GM20000 (cell line): ENCODE results near the gene CHP1.
A peak's percentile ranks its signal among the peaks of the same experiment; 100 is the strongest.

Experiments
- DNase-seq: peaks from one replicate; pipeline ENCODE4 v3.0.0; 2012; ENCODE audit warnings: low spot score
- TF ChIP-seq, protein P1 (sequence below): IDR thresholded peaks from 2 replicates; pipeline ENCODE4 v1.5.1; 2012; ENCODE audit warnings: mild to moderate bottlenecking, control low read depth; ENCODE audit errors: extremely low read depth, missing control alignments

Gene CHP1

DNA sequence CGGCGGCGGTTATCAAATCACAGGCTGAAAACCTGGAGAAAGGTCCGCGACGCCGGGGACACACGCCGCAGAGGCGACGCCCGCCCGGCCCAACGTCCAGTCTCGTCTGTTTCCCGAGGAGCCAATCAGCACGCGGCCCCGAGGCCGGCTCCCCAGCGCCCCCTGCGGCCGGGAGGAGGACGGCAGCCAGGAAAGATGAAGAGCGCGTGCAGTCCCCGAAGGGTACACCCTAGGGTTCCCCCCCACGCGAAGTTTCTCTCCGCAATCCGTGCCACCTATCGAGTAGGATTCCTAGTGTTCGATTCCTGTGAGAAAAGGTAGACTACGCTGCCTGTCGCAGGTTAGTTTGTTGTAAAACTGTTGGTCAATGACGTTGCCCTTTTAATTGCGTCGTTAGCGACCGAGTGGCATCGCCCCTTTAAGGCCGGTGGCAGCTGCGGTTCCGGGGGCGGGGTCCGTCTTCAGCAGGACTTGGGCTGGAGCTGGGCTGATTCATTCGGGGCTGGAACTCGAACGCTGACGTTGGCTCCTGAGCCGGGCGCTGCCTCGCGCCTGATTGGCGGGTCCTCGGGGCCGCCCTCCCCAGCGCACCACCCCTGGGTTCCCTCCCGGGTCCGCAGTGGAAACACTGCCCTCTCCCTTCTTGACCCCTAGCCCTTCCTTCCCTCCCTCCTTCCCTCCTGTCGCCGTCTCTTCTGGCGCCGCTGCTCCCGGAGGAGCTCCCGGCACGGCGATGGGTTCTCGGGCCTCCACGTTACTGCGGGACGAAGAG, at the start of gene CHP1, which contains the start of gene EXD1:
Gene CHP1, plus strand, starts transcription at position 619 of the 772 bp plus-strand sequence. Its CDS starts 115 bp downstream, at position 734.
Gene EXD1, minus strand, starts transcription at position 108 of the 772 bp plus-strand sequence. CDS start 4,182 bp downstream, outside the sequence.
- peak; percentile 95 for DNase-seq
- TF ChIP-seq, protein P1, sequence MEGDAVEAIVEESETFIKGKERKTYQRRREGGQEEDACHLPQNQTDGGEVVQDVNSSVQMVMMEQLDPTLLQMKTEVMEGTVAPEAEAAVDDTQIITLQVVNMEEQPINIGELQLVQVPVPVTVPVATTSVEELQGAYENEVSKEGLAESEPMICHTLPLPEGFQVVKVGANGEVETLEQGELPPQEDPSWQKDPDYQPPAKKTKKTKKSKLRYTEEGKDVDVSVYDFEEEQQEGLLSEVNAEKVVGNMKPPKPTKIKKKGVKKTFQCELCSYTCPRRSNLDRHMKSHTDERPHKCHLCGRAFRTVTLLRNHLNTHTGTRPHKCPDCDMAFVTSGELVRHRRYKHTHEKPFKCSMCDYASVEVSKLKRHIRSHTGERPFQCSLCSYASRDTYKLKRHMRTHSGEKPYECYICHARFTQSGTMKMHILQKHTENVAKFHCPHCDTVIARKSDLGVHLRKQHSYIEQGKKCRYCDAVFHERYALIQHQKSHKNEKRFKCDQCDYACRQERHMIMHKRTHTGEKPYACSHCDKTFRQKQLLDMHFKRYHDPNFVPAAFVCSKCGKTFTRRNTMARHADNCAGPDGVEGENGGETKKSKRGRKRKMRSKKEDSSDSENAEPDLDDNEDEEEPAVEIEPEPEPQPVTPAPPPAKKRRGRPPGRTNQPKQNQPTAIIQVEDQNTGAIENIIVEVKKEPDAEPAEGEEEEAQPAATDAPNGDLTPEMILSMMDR = peak; percentile 78

DNA sequence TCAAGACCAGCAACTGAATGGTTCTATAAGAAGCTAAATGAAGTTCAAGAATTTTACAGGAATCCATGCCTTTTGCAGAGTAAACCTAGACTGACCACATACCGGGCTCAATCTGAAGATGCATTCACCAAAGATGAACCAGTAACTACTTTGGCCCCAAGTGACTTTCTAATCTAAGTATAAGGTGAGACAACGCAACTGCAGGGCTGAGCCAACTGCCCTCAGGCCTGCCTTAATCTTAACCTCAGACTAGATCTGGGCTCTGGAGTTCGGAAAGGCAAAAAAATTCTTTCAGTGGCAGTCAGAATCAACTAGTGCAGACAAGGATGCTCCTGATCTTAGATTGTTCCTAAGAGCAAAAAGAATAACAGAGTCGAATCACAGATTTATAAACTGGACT, 48.8 kb upstream of the CHP1 start:
- TF ChIP-seq, protein P1 = no peak
- no peak for DNase-seq

DNA sequence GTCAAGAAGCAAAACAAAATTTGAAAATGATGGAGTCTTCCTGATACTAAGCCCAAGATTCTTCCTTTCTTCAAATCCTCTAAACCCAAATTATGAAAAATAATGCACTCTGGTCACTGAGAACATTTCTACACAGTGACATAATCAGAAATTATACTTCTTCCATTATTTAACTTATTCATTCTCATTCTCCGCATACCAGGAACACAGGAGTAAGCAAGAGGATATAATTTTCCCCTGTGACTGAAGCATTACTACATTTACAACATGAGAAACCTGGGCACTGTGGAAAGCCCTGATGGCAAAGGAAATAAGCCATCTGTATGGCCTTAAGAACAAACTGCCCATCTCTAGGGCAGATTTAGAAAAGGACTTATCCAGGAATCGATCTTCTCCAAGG, 47.5 kb upstream of the CHP1 start:
- TF ChIP-seq, protein P1 = no peak
- DNase-seq = no peak

DNA sequence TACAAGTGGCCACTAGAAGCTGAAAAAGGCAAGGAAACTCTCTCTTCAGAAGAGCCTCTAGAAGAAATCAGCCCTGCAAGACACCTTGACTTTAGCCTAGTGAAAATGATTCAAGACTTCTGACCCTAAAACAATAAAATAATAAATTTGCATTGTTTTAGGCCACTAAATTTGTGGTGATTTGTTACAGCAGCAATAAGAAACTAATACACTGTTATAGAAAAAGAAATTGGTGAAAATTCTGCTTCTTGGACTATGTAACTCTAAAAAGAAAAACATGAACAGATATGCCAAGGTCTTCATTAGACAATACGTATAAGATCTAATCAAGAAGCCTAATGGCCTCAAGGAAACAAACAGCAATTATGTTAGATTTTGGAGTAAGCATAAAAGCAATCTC, 36.6 kb upstream of the CHP1 start:
- DNase-seq = no peak
- TF ChIP-seq, protein P1 = no peak

DNA sequence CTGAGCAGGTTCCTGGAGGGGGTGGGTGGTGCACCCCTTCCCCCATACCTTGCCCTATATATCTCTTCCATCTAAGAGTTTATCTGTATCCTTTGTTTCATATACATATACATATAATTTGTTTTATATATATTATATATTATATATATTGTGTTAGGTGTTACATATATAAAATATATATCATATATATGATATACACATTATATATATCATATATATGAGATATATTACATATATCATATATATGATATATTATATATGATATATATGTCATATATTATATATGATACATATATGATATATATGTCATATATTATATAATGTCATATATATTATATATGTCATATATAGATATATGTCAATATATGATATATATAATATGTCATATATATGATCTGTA, 31.6 kb upstream of the CHP1 start:
- no peak for DNase-seq
- TF ChIP-seq, protein P1 = no peak

DNA sequence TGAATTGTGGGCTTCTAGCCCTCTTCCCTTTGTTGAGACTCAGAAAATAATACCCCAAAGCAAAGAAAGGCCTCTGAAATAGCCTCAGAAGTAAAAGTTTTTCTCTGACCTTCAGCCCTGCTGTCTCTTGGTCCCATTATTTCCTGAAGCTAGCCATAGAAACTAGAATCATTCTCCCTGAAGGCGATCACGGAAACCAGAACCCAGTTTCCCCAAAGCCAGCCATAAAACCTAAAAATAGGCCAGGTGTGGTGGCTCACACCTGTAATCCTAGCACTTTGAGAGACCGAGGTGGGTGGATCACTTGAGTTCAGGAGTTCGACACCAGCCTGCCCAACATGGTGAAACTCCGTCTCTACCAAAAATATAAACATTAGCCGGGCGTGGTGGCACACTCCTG, 27.7 kb upstream of the CHP1 start:
- no peak for DNase-seq
- TF ChIP-seq, protein P1 = no peak

DNA sequence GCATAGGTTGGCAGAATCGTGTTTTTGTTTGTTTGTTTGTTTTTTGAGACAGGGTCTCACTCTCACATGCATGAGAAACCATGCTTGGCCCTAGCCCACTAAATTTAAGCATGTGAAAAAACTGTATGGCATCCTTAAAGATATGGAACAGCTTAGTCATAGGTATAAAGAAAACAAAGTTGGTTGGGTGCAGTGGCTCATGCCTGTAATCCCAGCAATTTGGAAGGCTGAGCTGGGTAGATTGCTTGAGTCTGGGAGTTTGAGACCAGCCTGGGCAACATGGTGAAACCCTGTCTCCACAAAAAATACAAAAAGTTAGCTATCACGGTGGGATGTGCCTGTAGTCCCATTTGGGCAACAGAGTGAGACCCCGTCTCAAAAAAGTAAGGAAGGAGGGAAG, 25.8 kb upstream of the CHP1 start:
- no peak for DNase-seq

More for the DNA sequence above, 25.8 kb upstream of the CHP1 start:
- TF ChIP-seq, protein P1 = no peak
